GM19467 (cell line): ENCODE measurements around the gene MAOB.

Experiments used
- ATAC-seq: cut with Tn5 transposase; IDR thresholded peaks from one replicate; pipeline ENCODE4 v1.9.1; 2021; ENCODE audit warnings: mild to moderate bottlenecking, moderate library complexity; ENCODE audit not compliant: unreplicated experiment

Gene MAOB

GRCh38 chrX:43718081-43718480 lies 164.2 kb downstream of the MAOB start:
- no peak for ATAC-seq

- no peak for ATAC-seq
Measured at GRCh38 chrX:43717161-43717560, 165.1 kb downstream of the MAOB start.

- ATAC-seq = no peak
Measured at GRCh38 chrX:43716696-43717095, 165.6 kb downstream of the MAOB start.
